Activated naive CD8-positive, alpha-beta T cell treated with anti-CD3 and anti-CD28 coated beads, Interleukin-2, amount 50 U/mL, for 24 hours (primary cell): ENCODE measurements around the gene PRR35.

ENCODE experiments used
- ATAC-seq: fragments of 150-1000 bp; cut with Tn5 transposase; one replicate; pipeline ENCODE4 v1.10.0; 2021
- DNase-seq: peaks from one replicate; pipeline ENCODE4 v3.0.0; 2021
- H3K27ac Mint-ChIP-seq: one replicate; pipeline ENCODE4 v1.8.0; 2021; ENCODE audit warnings: mild to moderate bottlenecking, mixed read lengths
- H3K27me3 Mint-ChIP-seq: one replicate; pipeline ENCODE4 v1.8.0; 2021; ENCODE audit warnings: mixed read lengths
- H3K36me3 Mint-ChIP-seq: one replicate; pipeline ENCODE4 v1.8.0; 2021; ENCODE audit warnings: low read depth, mixed read lengths
- H3K4me1 Mint-ChIP-seq: one replicate; pipeline ENCODE4 v1.8.0; 2021; ENCODE audit warnings: mixed read lengths
- H3K4me3 Mint-ChIP-seq: one replicate; pipeline ENCODE4 v1.8.0; 2021; ENCODE audit warnings: mild to moderate bottlenecking, moderate library complexity, mixed read lengths
- H3K9me3 Mint-ChIP-seq: one replicate; pipeline ENCODE4 v1.8.0; 2021; ENCODE audit warnings: mixed read lengths

The PRR35 gene

GRCh38 chr16:560204-560700 lies at the start of gene PRR35:
Gene PRR35 (plus strand): TSS chr16:560394. CDS start chr16:563295, 2,901 bp downstream.
- no peak within 1 kb of the TSS for H3K27ac Mint-ChIP-seq
- no peak for DNase-seq
- no peaks in the 10 kb centered on the region for H3K36me3 Mint-ChIP-seq
- no peaks in the 10 kb centered on the region for H3K9me3 Mint-ChIP-seq
- H3K4me1 Mint-ChIP-seq = no peaks in the 10 kb centered on the region
- H3K4me3 Mint-ChIP-seq = no peak within 1 kb of the TSS
- ATAC-seq = no peak
- peaks cover 13% of the 10 kb centered on the region for H3K27me3 Mint-ChIP-seq

DNA sequence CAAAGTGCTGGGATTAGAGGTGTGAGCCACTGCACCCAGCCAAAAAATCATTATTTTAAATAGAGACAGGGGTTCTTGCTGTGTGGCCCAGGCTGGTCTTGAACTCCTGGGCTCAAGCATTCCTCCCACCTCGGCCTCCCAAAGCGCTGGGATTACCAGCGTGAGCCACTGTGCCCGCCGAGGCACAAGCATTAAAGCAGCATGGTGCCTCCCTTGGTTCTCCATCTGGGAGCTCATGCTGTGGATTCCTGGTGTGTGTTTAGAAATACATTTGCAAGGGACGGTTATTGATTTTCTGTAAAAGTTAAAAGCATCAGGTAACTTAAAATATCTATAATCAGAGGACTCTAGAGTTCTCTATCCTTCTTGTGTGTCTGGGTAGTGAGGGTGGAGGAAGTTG lies 47.4 kb upstream of the PRR35 start:
- Mint-ChIP-seq H3K36me3 (no peaks in the 10 kb centered on the region), H3K4me1 (no peaks in the 10 kb centered on the region), H3K27ac (no peak overlapping the region), H3K9me3 (no peaks in the 10 kb centered on the region), H3K27me3 (no peaks in the 10 kb centered on the region), H3K4me3 (no peak overlapping the region)
- DNase-seq (no peak), ATAC-seq (no peak)

DNA sequence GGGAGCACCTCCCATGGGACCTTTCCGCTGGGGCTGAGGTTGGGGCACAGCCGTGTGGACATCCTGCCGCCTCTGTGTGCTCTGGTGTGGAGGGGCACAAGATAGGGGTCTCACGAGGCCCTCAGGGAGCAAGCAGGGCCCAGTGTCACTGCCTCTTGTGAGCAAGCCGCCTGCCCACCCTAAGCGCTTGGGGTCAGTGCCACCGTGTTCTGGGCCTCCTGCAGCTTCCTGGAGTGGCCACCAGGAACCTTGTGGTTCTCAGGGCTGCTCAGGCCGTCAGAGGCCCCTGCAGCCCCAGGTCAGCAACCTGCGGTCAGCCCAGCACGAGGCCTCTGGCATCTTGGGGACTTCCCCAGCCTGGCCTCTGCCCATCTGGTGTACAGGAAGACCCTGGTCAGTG lies 46.2 kb upstream of the PRR35 start:
- no peak for ATAC-seq
- Mint-ChIP-seq H3K36me3 (no peaks in the 10 kb centered on the region), H3K4me1 (no peaks in the 10 kb centered on the region), H3K27ac (no peak overlapping the region), H3K27me3 (no peaks in the 10 kb centered on the region), H3K9me3 (no peaks in the 10 kb centered on the region), H3K4me3 (no peak overlapping the region)
- no peak for DNase-seq

DNA sequence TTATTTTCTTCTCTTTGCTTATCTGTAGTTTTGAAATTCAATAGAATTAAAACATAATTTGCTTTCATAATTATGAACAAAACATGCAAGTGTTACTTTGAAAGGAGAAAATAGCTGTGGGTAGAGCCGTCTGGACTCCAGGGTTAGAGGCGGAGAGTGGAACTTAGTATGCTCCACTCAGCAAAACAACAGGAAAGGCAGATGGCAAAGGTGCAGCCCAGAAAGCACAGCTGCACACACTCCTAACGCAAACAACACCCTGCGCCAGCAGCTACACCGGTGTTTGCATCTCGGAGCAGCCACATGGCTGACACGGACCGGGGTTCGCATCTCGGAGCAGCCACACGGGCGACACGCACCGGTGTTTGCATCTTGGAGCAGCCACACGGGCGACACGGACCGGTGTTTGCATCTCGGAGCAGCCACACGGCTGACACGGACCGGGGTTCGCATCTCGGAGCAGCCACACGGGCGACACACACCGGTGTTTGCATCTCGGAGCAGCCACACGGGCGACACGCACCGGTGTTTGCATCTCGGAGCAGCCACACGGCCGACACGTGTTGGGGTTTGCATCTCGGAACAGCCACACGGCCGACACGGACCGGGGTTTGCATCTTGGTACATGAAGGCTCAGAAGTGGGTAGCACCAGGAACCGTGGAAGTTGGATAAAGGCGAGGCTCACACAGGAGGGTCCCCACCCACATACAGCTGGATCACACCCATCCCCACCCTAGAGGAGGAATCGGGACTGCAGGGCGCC lies 44.8 kb upstream of the PRR35 start:
- DNase-seq = no peak
- Mint-ChIP-seq H3K4me1 (no peaks in the 10 kb centered on the region), H3K36me3 (no peaks in the 10 kb centered on the region), H3K27me3 (no peaks in the 10 kb centered on the region), H3K27ac (no peak overlapping the region), H3K4me3 (no peak overlapping the region), H3K9me3 (no peaks in the 10 kb centered on the region)
- ATAC-seq = no peak

DNA sequence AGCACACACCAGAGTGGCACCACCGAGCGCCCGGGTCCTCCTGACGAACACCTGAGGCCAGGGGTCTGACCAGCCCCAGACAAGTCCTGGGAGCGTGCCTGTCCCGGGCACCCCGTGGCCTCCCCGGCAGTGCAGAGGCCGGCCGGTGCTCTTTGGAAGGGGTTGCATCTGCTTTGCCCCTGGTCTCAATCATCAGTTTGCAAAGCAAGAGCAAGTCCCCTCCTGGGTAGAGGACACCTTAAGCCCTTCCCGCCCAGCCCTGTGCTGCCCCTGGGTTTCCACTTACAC lies 44.3 kb upstream of the PRR35 start:
- Mint-ChIP-seq H3K9me3 (no peaks in the 10 kb centered on the region), H3K36me3 (no peaks in the 10 kb centered on the region), H3K27me3 (no peaks in the 10 kb centered on the region), H3K27ac (no peak overlapping the region), H3K4me3 (no peak overlapping the region), H3K4me1 (no peaks in the 10 kb centered on the region)
- ATAC-seq (no peak), DNase-seq (no peak)

DNA sequence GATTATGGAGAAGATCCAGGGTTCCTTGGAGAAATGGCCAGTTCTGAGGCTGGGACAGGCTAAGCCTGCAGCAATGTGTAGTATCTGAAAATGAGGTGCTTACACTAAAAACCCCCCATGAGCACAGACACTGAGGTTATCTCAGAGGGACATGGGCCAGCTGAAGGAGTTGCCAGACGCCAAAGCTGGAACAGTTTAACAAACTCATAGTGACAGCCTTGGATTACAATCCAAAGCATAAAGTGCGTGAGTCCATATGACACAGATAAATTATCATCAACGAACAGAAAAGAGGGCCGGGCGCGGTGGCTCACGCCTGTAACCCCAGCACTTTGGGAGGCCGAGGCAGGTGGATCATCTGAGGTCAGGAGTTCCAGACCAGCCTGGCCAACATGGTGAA lies 43.9 kb upstream of the PRR35 start:
- H3K36me3 Mint-ChIP-seq = no peaks in the 10 kb centered on the region
- H3K4me1 Mint-ChIP-seq = no peaks in the 10 kb centered on the region
- no peak overlapping the region for H3K4me3 Mint-ChIP-seq
- H3K27ac Mint-ChIP-seq = no peak overlapping the region
- H3K27me3 Mint-ChIP-seq = no peaks in the 10 kb centered on the region
- ATAC-seq = no peak
- no peaks in the 10 kb centered on the region for H3K9me3 Mint-ChIP-seq
- DNase-seq = no peak

DNA sequence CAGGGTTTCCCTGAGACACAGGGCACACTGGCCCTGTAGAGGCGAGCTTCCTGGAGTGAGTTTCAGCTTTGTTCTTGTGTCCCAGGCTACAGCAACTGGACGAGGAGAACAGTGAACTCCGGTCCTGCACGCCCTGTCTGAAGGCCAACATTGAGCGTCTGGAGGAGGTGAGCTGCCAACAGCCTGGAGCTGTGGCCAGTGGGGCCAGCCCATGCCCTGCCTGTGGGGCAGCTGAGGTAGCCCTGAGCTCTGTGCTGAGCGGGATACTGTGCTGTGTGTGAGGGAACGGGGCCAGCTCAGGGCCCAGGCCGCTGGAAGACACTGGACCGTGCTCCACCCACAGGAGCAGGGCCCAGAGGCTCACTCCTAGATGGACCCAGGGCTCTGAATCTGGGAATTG lies 41.3 kb upstream of the PRR35 start:
- no peak for DNase-seq
- no peak for ATAC-seq
- peaks cover 6% of the 10 kb centered on the region for H3K4me1 Mint-ChIP-seq
- H3K27me3 Mint-ChIP-seq = no peaks in the 10 kb centered on the region
- H3K9me3 Mint-ChIP-seq = no peaks in the 10 kb centered on the region
- H3K4me3 Mint-ChIP-seq = no peak overlapping the region
- no peak overlapping the region for H3K27ac Mint-ChIP-seq
- no peaks in the 10 kb centered on the region for H3K36me3 Mint-ChIP-seq

- H3K4me3 Mint-ChIP-seq = no peak overlapping the region
- no peaks in the 10 kb centered on the region for H3K9me3 Mint-ChIP-seq
- DNase-seq (no peak), ATAC-seq (no peak)
- H3K4me1 Mint-ChIP-seq = peaks cover 11% of the 10 kb centered on the region
- H3K27ac Mint-ChIP-seq = no peak overlapping the region
- no peaks in the 10 kb centered on the region for H3K27me3 Mint-ChIP-seq
- H3K36me3 Mint-ChIP-seq = no peaks in the 10 kb centered on the region
These were observed 40.8 kb upstream of the PRR35 start for GRCh38 chr16:519425-519824.

GRCh38 chr16:519841-520687 lies 40.1 kb upstream of the PRR35 start:
- H3K36me3 Mint-ChIP-seq = no peaks in the 10 kb centered on the region

DNA sequence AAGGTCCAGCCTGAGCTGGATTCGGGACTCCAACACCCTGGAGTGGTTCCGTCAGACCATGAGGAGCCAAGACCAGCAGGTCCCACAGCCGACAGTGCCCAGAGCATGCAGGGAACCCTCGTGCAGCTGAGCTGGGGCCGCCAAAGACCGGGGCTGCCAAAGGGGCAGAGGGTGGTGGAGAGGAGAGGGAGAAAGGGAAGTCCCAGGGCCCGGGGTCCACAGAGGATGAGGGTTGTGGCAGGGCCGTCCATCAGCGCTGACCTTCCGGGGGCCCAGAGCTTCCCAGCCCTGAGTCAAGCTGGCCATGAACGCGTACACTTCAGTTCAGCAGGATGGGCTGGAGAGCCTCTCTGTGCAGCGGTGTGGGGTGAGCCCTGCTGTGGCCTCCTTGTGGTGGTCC lies 39.3 kb upstream of the PRR35 start:
- no peaks in the 10 kb centered on the region for H3K9me3 Mint-ChIP-seq
- H3K4me1 Mint-ChIP-seq = peaks cover 25% of the 10 kb centered on the region
- DNase-seq = no peak
- no peaks in the 10 kb centered on the region for H3K27me3 Mint-ChIP-seq
- no peak overlapping the region for H3K4me3 Mint-ChIP-seq
- peaks cover 4% of the 10 kb centered on the region for H3K36me3 Mint-ChIP-seq
- no peak overlapping the region for H3K27ac Mint-ChIP-seq
- no peak for ATAC-seq

More at GRCh38 chr16:519841-520687, 40.1 kb upstream of the PRR35 start:
- peaks cover 17% of the 10 kb centered on the region for H3K4me1 Mint-ChIP-seq
- ATAC-seq = no peak
- no peak overlapping the region for H3K27ac Mint-ChIP-seq
- H3K27me3 Mint-ChIP-seq = no peaks in the 10 kb centered on the region
- no peaks in the 10 kb centered on the region for H3K9me3 Mint-ChIP-seq
- no peak for DNase-seq
- H3K4me3 Mint-ChIP-seq = no peak overlapping the region

DNA sequence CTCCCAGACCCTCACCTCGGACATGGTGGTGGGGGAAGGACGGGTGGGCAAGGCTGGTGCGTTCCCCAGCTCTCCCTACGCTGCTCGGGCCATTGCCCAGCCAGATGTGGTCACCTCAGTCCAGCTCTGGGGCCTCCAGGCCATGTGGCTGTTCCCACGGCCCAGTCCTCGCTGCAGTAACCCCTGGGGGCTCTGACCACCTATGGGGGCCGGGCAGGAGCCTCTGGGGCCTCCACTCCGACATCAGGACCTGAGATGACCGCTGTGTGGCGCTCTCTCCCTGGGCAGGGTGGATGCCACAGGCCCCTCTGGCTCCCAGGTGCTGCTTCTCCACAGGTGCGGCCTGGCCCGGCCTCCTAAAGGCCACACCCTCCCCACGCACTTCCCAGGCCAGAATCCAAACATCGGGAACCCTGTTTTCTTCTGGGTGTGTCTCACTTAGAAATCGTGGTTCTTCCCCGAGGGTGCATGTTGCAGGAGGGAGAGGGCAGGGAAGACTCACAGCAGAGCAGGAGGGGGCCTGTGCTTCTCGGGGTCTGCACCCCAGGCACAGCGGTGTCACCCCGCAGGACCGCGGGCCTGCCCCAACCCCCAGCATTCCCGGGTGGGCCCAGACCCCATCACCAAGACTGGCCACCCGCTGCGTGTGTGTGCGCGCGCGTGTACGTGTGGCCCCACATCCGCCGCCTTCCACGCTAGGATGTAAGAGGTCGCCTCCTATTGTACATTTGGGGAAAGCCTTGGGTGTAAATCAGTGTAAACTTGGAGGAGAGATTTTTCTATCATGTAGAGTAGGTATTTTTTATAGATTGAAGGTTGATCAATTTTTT lies 38.6 kb upstream of the PRR35 start:
- H3K36me3 Mint-ChIP-seq = peaks cover 4% of the 10 kb centered on the region
- no peak overlapping the region for H3K27ac Mint-ChIP-seq
- ATAC-seq = no peak
- no peak overlapping the region for H3K4me3 Mint-ChIP-seq
- DNase-seq = no peak
- H3K27me3 Mint-ChIP-seq = no peaks in the 10 kb centered on the region
- no peaks in the 10 kb centered on the region for H3K9me3 Mint-ChIP-seq
- H3K4me1 Mint-ChIP-seq = peaks cover 28% of the 10 kb centered on the region

DNA sequence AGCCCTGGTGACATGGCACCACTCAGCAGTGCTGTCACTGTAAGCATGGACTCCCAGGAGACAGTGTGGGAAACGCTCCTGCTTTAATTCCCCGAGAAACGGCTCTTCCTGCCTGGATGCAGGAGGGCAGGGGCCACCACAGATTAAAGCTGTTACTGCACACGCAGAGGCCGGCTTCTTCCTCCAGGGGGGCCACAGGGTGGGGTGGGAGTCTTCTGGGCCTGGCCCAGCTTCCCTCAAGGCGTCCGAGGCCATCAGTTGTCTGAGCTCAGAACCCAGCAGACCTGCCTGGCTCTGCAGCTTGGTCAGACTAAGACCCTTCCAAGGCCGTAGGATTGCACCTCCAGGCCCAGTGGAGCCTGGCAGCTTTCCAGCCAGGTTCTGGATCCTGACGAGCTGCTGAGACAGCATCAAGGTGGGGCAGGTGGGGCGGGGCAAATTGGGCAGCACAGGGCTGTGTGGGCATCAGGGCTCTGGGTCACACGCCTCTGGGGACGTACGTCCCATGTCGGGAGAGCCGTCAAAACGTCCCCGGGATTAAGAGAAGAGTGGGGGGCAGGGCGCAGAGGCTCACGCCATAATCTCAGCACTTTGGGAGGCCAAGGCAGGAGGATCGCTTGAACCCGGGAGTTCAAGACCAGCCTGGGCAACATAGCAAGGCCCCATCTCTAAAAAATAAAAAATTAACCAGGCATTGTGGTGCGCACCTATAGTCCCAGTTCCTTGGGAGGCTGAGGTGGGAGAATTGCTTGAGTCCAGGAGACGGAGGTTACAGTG lies 37.7 kb upstream of the PRR35 start:
- no peak for ATAC-seq
- no peak overlapping the region for H3K27ac Mint-ChIP-seq
- DNase-seq = no peak

GRCh38 chr16:523097-523741 lies 37.0 kb upstream of the PRR35 start:
- H3K9me3 Mint-ChIP-seq = no peaks in the 10 kb centered on the region
- DNase-seq (no peak), ATAC-seq (no peak)
- H3K27ac Mint-ChIP-seq = peak overlapping the region; percentile 56
- no peak overlapping the region for H3K4me3 Mint-ChIP-seq
- H3K36me3 Mint-ChIP-seq = peaks cover 4% of the 10 kb centered on the region
- H3K27me3 Mint-ChIP-seq = no peaks in the 10 kb centered on the region
- peaks cover 29% of the 10 kb centered on the region for H3K4me1 Mint-ChIP-seq

More for the DNA sequence above, 37.7 kb upstream of the PRR35 start:
- Mint-ChIP-seq H3K9me3 (no peaks in the 10 kb centered on the region), H3K36me3 (peaks cover 4% of the 10 kb centered on the region), H3K4me3 (no peak overlapping the region), H3K27me3 (no peaks in the 10 kb centered on the region), H3K4me1 (peaks cover 29% of the 10 kb centered on the region)
